ENCODE results near the gene ATG13. TPM values are rescaled to one million over a fixed set of nuclear protein-coding genes. Genes with fewer than 3 reads are reported as not detected.
"Not testable (repeated sequence)": the region's sequence is repeated elsewhere in the genome, so short reads cannot be mapped to it uniquely, and the experiment has no call there.

ATG13 gene
- polyA plus RNA-seq, 1 donor from 2014 or later = 21.1 TPM

- H3K4me3 ChIP-seq (ENCODE audit: low read length) = no peak overlapping the region
- no peak overlapping the region for H3K9ac ChIP-seq (ENCODE audit: low read length)
- no peak for TF ChIP-seq EP300 (conservative IDR thresholded peaks at IDR 0.05; ENCODE audit: poor library complexity, severe bottlenecking)
- TF ChIP-seq RAD21 (conservative IDR thresholded peaks at IDR 0.05) = no peak
- no peak for TF ChIP-seq REST (IDR thresholded peaks at IDR 0.05; ENCODE audit: borderline replicate concordance)
- no peak for TF ChIP-seq EZH2 (IDR thresholded peaks at IDR 0.05; ENCODE audit: borderline replicate concordance, insufficient read depth, low read length, poor library complexity, severe bottlenecking)
- no peak for TF ChIP-seq CTCF (IDR thresholded peaks at IDR 0.05; ENCODE audit: poor library complexity, severe bottlenecking)
- TF ChIP-seq MXI1 (conservative IDR thresholded peaks at IDR 0.05; ENCODE audit: poor library complexity, severe bottlenecking) = no peak
- TF ChIP-seq SMC3 (conservative IDR thresholded peaks at IDR 0.05; ENCODE audit: poor library complexity) = no peak
- no peak for TF ChIP-seq TAF1 (IDR thresholded peaks at IDR 0.05; ENCODE audit: low read depth)
- no peak for TF ChIP-seq POLR2AphosphoS5 (IDR thresholded peaks at IDR 0.05)
- H3K36me3 ChIP-seq (ENCODE audit: insufficient read depth, low read length) = no peaks in the 10 kb centered on the region
- no peaks in the 10 kb centered on the region for H3K9me2 ChIP-seq (ENCODE audit: insufficient read depth, low read length)
- H2AFZ ChIP-seq (ENCODE audit: low read depth, low read length) = no peak overlapping the region
- H3K4me2 ChIP-seq (ENCODE audit: low read length) = no peak overlapping the region
- H4K20me1 ChIP-seq (ENCODE audit: insufficient read depth) = no peaks in the 10 kb centered on the region
- no peaks in the 10 kb centered on the region for H3K79me2 ChIP-seq (replicated peaks; ENCODE audit: insufficient read depth, low read length)
- H3K27ac ChIP-seq (ENCODE audit: low read length) = no peak overlapping the region
- no peaks in the 10 kb centered on the region for H3F3A ChIP-seq (ENCODE audit: insufficient read depth, low read length, poor library complexity, severe bottlenecking)
- no peaks in the 10 kb centered on the region for H3K27me3 ChIP-seq (ENCODE audit: insufficient read depth, low read depth, low read length)
- no peaks in the 10 kb centered on the region for H3K9me3 ChIP-seq (ENCODE audit: low read length)
Observed at GRCh38 chr11:46669711-46670139, 52.4 kb downstream of the ATG13 start.

GRCh38 chr11:46670521-46670920, 53.2 kb downstream of the ATG13 start:
- H3F3A ChIP-seq (ENCODE audit: insufficient read depth, low read length, poor library complexity, severe bottlenecking); H3K27me3 ChIP-seq (ENCODE audit: insufficient read depth, low read depth, low read length); H3K27ac ChIP-seq (ENCODE audit: low read length); H2AFZ ChIP-seq (ENCODE audit: low read depth, low read length); H4K20me1 ChIP-seq (ENCODE audit: insufficient read depth); H3K4me3 ChIP-seq (ENCODE audit: low read length); H3K36me3 ChIP-seq (ENCODE audit: insufficient read depth, low read length); H3K9ac ChIP-seq (ENCODE audit: low read length); H3K9me2 ChIP-seq (ENCODE audit: insufficient read depth, low read length); H3K4me2 ChIP-seq (ENCODE audit: low read length); H3K9me3 ChIP-seq (ENCODE audit: low read length); H3K79me2 ChIP-seq (replicated peaks; ENCODE audit: insufficient read depth, low read length): not testable (repeated sequence)

GRCh38 chr11:46671958-46672315, 54.6 kb downstream of the ATG13 start:
- Histone ChIP-seq H3K36me3 (ENCODE audit: insufficient read depth, low read length) (no peaks in the 10 kb centered on the region), H3K27ac (ENCODE audit: low read length) (no peak overlapping the region)

More at GRCh38 chr11:46671958-46672315, 54.6 kb downstream of the ATG13 start:
- Histone ChIP-seq H3K4me3 (ENCODE audit: low read length) (no peak overlapping the region), H3K4me2 (ENCODE audit: low read length) (no peak overlapping the region), H3K27me3 (ENCODE audit: insufficient read depth, low read depth, low read length) (no peaks in the 10 kb centered on the region), H3K79me2 (replicated peaks; ENCODE audit: insufficient read depth, low read length) (no peaks in the 10 kb centered on the region), H3K9me2 (ENCODE audit: insufficient read depth, low read length) (no peaks in the 10 kb centered on the region), H3F3A (ENCODE audit: insufficient read depth, low read length, poor library complexity, severe bottlenecking) (no peaks in the 10 kb centered on the region), H2AFZ (ENCODE audit: low read depth, low read length) (no peak overlapping the region), H3K9me3 (ENCODE audit: low read length) (no peaks in the 10 kb centered on the region), H4K20me1 (ENCODE audit: insufficient read depth) (no peaks in the 10 kb centered on the region), H3K9ac (ENCODE audit: low read length) (no peak overlapping the region)
- TF ChIP-seq EZH2 (IDR thresholded peaks at IDR 0.05; ENCODE audit: borderline replicate concordance, insufficient read depth, low read length, poor library complexity, severe bottlenecking) = no peak
- TF ChIP-seq TAF1 (IDR thresholded peaks at IDR 0.05; ENCODE audit: low read depth) = no peak
- no peak for TF ChIP-seq EP300 (conservative IDR thresholded peaks at IDR 0.05; ENCODE audit: poor library complexity, severe bottlenecking)
- TF ChIP-seq SMC3 (conservative IDR thresholded peaks at IDR 0.05; ENCODE audit: poor library complexity) = no peak
- TF ChIP-seq REST (IDR thresholded peaks at IDR 0.05; ENCODE audit: borderline replicate concordance) = no peak
- no peak for TF ChIP-seq CTCF (IDR thresholded peaks at IDR 0.05; ENCODE audit: poor library complexity, severe bottlenecking)
- TF ChIP-seq RAD21 (conservative IDR thresholded peaks at IDR 0.05) = no peak
- no peak for TF ChIP-seq POLR2AphosphoS5 (IDR thresholded peaks at IDR 0.05)
- no peak for TF ChIP-seq MXI1 (conservative IDR thresholded peaks at IDR 0.05; ENCODE audit: poor library complexity, severe bottlenecking)
